Motor neuron (in vitro differentiated cells): ENCODE measurements around the gene ATOH8. TPM values are rescaled to one million over a fixed set of nuclear protein-coding genes. Genes with fewer than 3 reads are reported as not detected.
A peak's percentile ranks its signal among the peaks of the same experiment; 100 is the strongest.

Source experiments
- ATAC-seq, 8 experiments: fragments of 200-7000 bp; cut with Tn5 transposase; replicated peaks in 6 of 8; 2 replicates each; pipeline ENCODE4 v1.8.0; 2021; ENCODE audit warnings: mild to moderate bottlenecking in 8 of 8, moderate library complexity in 8 of 8
- H3K27ac ChIP-seq, 2 donors: fragments of 250-450 bp; sonication (Bioruptor Pico); 2 replicates each; pipeline ENCODE4 v1.9.0; 2021; ENCODE audit warnings: antibody characterized with exemption in 2 of 2, mild to moderate bottlenecking in 2 of 2, moderate library complexity in 1 of 2
- H3K4me1 ChIP-seq, 2 donors: fragments of 250-450 bp; sonication (Bioruptor Pico); replicated peaks in 1 of 2; 2 replicates each; pipeline ENCODE4 v1.6.1; 2021; ENCODE audit warnings: antibody characterized with exemption in 2 of 2, mild to moderate bottlenecking in 2 of 2, moderate library complexity in 1 of 2
- H3K4me3 ChIP-seq, 5 donors: fragments of 250-450 bp; sonication (Bioruptor Pico); 2 replicates each; pipeline ENCODE4 v1.9.0; 2021; ENCODE audit warnings: antibody characterized with exemption in 5 of 5, mild to moderate bottlenecking in 5 of 5, moderate library complexity in 4 of 5
- WGBS, 10 experiments: fragments of 450-650 bp; shearing (Covaris generic); methylation state at CpG; one replicate each; pipeline ENCODE4 v1.0.0; 2022; 5-methylcytosine and 5-hydroxymethylcytosine counted together
- in situ Hi-C, 9 experiments: fragments of 400-800 bp; cut with MboI; loops; one replicate each; pipeline ENCODE4 v1.15.0; 2021; ENCODE audit warnings: low sequenced_read_pairs in 9 of 9, low pct_unique_long_range_greater_than_20kb in 2 of 9; ENCODE audit not compliant: unreplicated experiment in 9 of 9
- total RNA-seq, 8 experiments: library from RNA; unstranded; fragments of 300-600 nt; gene quantifications; 2 replicates each; pipeline versions ENCODE4 v1.2.3 to v1.2.4, GENCODE V29; 2022

The ATOH8 gene
- total RNA-seq, 8 experiments from 2014 or later, result 0.71 to 8.6 (median 1.8) TPM

GRCh38 chr2:85720533-85720932 lies 33.3 kb upstream of the ATOH8 start:
- ATAC-seq, result no peak
- no peak overlapping the region for H3K4me3 ChIP-seq
- H3K27ac ChIP-seq, result no peak overlapping the region
- WGBS, 10 experiments, result 29 to 88% (median 70%) methylated on average over 1 of the region's 1 CpG; no CpG with 5 or more reads in 4 of the 10 experiments
- in situ Hi-C loops, result loop anchor here in 4 of 9 experiments (10.0 to 25.0 kb wide), 2 partner anchors 92 to 94 kb away; no protein-coding TSS in a partner anchor
- no peaks in the 10 kb centered on the region for H3K4me1 ChIP-seq

GRCh38 chr2:85721641-85722040 lies 32.1 kb upstream of the ATOH8 start:
- WGBS, 10 experiments, result 60 to 88% (median 77%) methylated on average over 1 to 3 of the region's 4 CpGs; no CpG with 5 or more reads in 2 of the 10 experiments
- H3K4me3 ChIP-seq, result no peak overlapping the region
- H3K27ac ChIP-seq, result no peak overlapping the region
- in situ Hi-C loops, result loop anchor here in 4 of 9 experiments (10.0 to 25.0 kb wide), 2 partner anchors 91 to 93 kb away; no protein-coding TSS in a partner anchor
- ATAC-seq, result no peak
- no peaks in the 10 kb centered on the region for H3K4me1 ChIP-seq

- ATAC-seq, result no peak
- Histone ChIP-seq H3K4me3 (no peak overlapping the region), H3K4me1 (no peaks in the 10 kb centered on the region), H3K27ac (no peak overlapping the region)
- in situ Hi-C loops, result loop anchor here in 4 of 9 experiments (10.0 to 25.0 kb wide), 2 partner anchors 90 to 92 kb away; no protein-coding TSS in a partner anchor
- WGBS, 10 experiments, result 67 to 88% (median 85%) methylated on average over 1 to 6 of the region's 6 CpGs; no CpG with 5 or more reads in 2 of the 10 experiments
These were observed 31.3 kb upstream of the ATOH8 start for GRCh38 chr2:85722519-85722918.

GRCh38 chr2:85723707-85724360 lies 30.0 kb upstream of the ATOH8 start:
- Histone ChIP-seq H3K4me1 (no peaks in the 10 kb centered on the region), H3K27ac (no peak overlapping the region), H3K4me3 (no peak overlapping the region)
- in situ Hi-C loops, result loop anchor here in 4 of 9 experiments (10.0 to 25.0 kb wide), 2 partner anchors 88 to 91 kb away; no protein-coding TSS in a partner anchor
- ATAC-seq, result no peak
- 100% methylated on average over 1 to 2 of the region's 2 CpGs; no CpG with 5 or more reads in 6 of the 10 experiments for WGBS, 10 experiments

- 30 to 100% (median 75%) methylated on average over 1 to 2 of the region's 5 CpGs; no CpG with 5 or more reads in 3 of the 10 experiments for WGBS, 10 experiments
- peaks cover 0 to 4% of the 10 kb centered on the region in 2 donors for H3K4me1 ChIP-seq
- no peak for ATAC-seq
- H3K4me3 ChIP-seq, result no peak overlapping the region
- H3K27ac ChIP-seq, result no peak overlapping the region
- in situ Hi-C loops, result loop anchor here in 6 of 9 experiments (5.0 to 25.0 kb wide), 4 partner anchors 88 to 113 kb away; no protein-coding TSS in a partner anchor
These were observed 29.0 kb upstream of the ATOH8 start for GRCh38 chr2:85724731-85725181.

- Histone ChIP-seq H3K4me3 (no peak overlapping the region), H3K4me1 (peaks cover 0 to 4% of the 10 kb centered on the region in 2 donors), H3K27ac (no peak overlapping the region)
- WGBS, 10 experiments, result 26 to 76% (median 43%) methylated on average over 2 of the region's 2 CpGs; no CpG with 5 or more reads in 1 of the 10 experiments
- in situ Hi-C loops, result loop anchor here in 5 of 9 experiments (5.0 to 25.0 kb wide), 3 partner anchors 87 to 112 kb away; no protein-coding TSS in a partner anchor
- no peak for ATAC-seq
These were observed 28.3 kb upstream of the ATOH8 start for GRCh38 chr2:85725451-85725850.

GRCh38 chr2:85727798-85728197 lies 26.0 kb upstream of the ATOH8 start:
- Histone ChIP-seq H3K27ac (no peak overlapping the region), H3K4me3 (no peak overlapping the region), H3K4me1 (peaks cover 0 to 10% of the 10 kb centered on the region in 2 donors)
- WGBS, 10 experiments, result 69 to 100% (median 81%) methylated on average over 1 to 5 of the region's 10 CpGs; no CpG with 5 or more reads in 3 of the 10 experiments
- in situ Hi-C loops, result loop anchor here in 5 of 9 experiments (5.0 to 25.0 kb wide), 3 partner anchors 85 to 110 kb away; no protein-coding TSS in a partner anchor
- ATAC-seq, result no peak

GRCh38 chr2:85728342-85728741 lies 25.4 kb upstream of the ATOH8 start:
- in situ Hi-C loops, result loop anchor here in 5 of 9 experiments (5.0 to 25.0 kb wide), 3 partner anchors 84 to 109 kb away; no protein-coding TSS in a partner anchor
- no peak for ATAC-seq

GRCh38 chr2:85728883-85729824 lies 24.6 kb upstream of the ATOH8 start:
- WGBS, 10 experiments, result 10 to 88% (median 43%) methylated on average over 4 to 17 of the region's 26 CpGs; no CpG with 5 or more reads in 3 of the 10 experiments
- peaks cover 0 to 10% of the 10 kb centered on the region in 2 donors for H3K4me1 ChIP-seq
- ATAC-seq, result peak; percentile 96 to 100 (median 100)
- no peak overlapping the region for H3K4me3 ChIP-seq
- in situ Hi-C loops, result loop anchor here in 5 of 9 experiments (5.0 to 25.0 kb wide), 3 partner anchors 83 to 108 kb away; no protein-coding TSS in a partner anchor
- no peak overlapping the region for H3K27ac ChIP-seq

More at GRCh38 chr2:85728342-85728741, 25.4 kb upstream of the ATOH8 start:
- Histone ChIP-seq H3K4me3 (no peak overlapping the region), H3K4me1 (peaks cover 0 to 10% of the 10 kb centered on the region in 2 donors), H3K27ac (no peak overlapping the region)
- WGBS, 10 experiments, result 0 to 93% (median 67%) methylated on average over 1 to 3 of the region's 5 CpGs; no CpG with 5 or more reads in 1 of the 10 experiments

- Histone ChIP-seq H3K4me1 (peaks cover 0 to 10% of the 10 kb centered on the region in 2 donors), H3K4me3 (no peak overlapping the region), H3K27ac (no peak overlapping the region)
- WGBS, 10 experiments, result 20 to 100% (median 87%) methylated on average over 1 to 4 of the region's 10 CpGs; no CpG with 5 or more reads in 1 of the 10 experiments
- in situ Hi-C loops, result loop anchor here in 5 of 9 experiments (5.0 to 25.0 kb wide), 3 partner anchors 82 to 107 kb away; no protein-coding TSS in a partner anchor
- no peak for ATAC-seq
These were observed 23.8 kb upstream of the ATOH8 start for GRCh38 chr2:85729825-85730510.

GRCh38 chr2:85730686-85731230 lies 23.0 kb upstream of the ATOH8 start:
- WGBS, 10 experiments, result 54 to 100% (median 90%) methylated on average over 1 to 7 of the region's 10 CpGs

More at GRCh38 chr2:85730686-85731230, 23.0 kb upstream of the ATOH8 start:
- in situ Hi-C loops, result loop anchor here in 1 of 9 experiments (25.0 kb wide), 1 partner anchor 107 kb away; no protein-coding TSS in a partner anchor
- no peak for ATAC-seq
- Histone ChIP-seq H3K27ac (no peak overlapping the region), H3K4me3 (no peak overlapping the region), H3K4me1 (peaks cover 0 to 10% of the 10 kb centered on the region in 2 donors)
